Mesendoderm (in vitro differentiated cells): ENCODE data around the gene RNLS.

ENCODE experiments used
- DNase-seq: peaks from one replicate; pipeline ENCODE4 v3.0.0; 2013
- H2AK5ac ChIP-seq: 2 replicates; pipeline ENCODE4 v1.6.1; 2013; ENCODE audit warnings: low read length, inconsistent platforms
- H2BK120ac ChIP-seq: 2 replicates; pipeline ENCODE4 v1.6.1; 2013; ENCODE audit warnings: low read depth, mild to moderate bottlenecking, low read length, moderate library complexity, mixed read lengths
- H2BK15ac ChIP-seq: replicated peaks from 2 replicates; pipeline ENCODE4 v1.6.1; 2013; ENCODE audit warnings: low read depth, mild to moderate bottlenecking, moderate library complexity
- H2BK5ac ChIP-seq: 2 replicates; pipeline ENCODE4 v1.6.1; 2013; ENCODE audit warnings: low read length, inconsistent platforms
- H3K18ac ChIP-seq: 2 replicates; pipeline ENCODE4 v1.6.1; 2013; ENCODE audit warnings: mild to moderate bottlenecking, low read length, mixed read lengths
- H3K23ac ChIP-seq: one replicate; pipeline ENCODE4 v1.6.1; 2013; ENCODE audit warnings: low read length
- H3K27ac ChIP-seq: 2 replicates; pipeline ENCODE4 v1.5.1; 2013; ENCODE audit warnings: low read depth, mild to moderate bottlenecking, inconsistent platforms, low read length, moderate library complexity
- H3K27me3 ChIP-seq: 2 replicates; pipeline ENCODE4 v1.6.1; 2013; ENCODE audit warnings: low read length, control low read depth, mild to moderate bottlenecking, inconsistent platforms; ENCODE audit not compliant: insufficient read depth, poor library complexity
- H3K36me3 ChIP-seq: 2 replicates; pipeline ENCODE4 v1.6.1; 2013; ENCODE audit warnings: low read length, inconsistent platforms; ENCODE audit not compliant: control insufficient read depth, insufficient read depth
- H3K4ac ChIP-seq: one replicate; pipeline ENCODE4 v1.6.1; 2013; ENCODE audit warnings: low read depth, mild to moderate bottlenecking, low read length, moderate library complexity
- H3K4me1 ChIP-seq: 2 replicates; pipeline ENCODE4 v1.6.1; 2013; ENCODE audit warnings: low read depth, low read length, inconsistent platforms; ENCODE audit not compliant: control insufficient read depth
- H3K4me2 ChIP-seq: 2 replicates; pipeline ENCODE4 v1.6.1; 2013; ENCODE audit warnings: low read length
- H3K4me3 ChIP-seq: 2 replicates; pipeline ENCODE4 v1.5.1; 2013; ENCODE audit warnings: mild to moderate bottlenecking, low read length
- H3K56ac ChIP-seq: one replicate; pipeline ENCODE4 v1.6.1; 2013; ENCODE audit warnings: low read length
- H3K79me1 ChIP-seq: 2 replicates; pipeline ENCODE4 v1.6.1; 2013; ENCODE audit warnings: low read length, inconsistent platforms
- H3K79me2 ChIP-seq: 2 replicates; pipeline ENCODE4 v1.6.1; 2013; ENCODE audit warnings: mild to moderate bottlenecking, low read length; ENCODE audit not compliant: control insufficient read depth, insufficient read depth
- H3K9ac ChIP-seq: 2 replicates; pipeline ENCODE4 v1.6.1; 2013; ENCODE audit warnings: low read length, inconsistent platforms
- H4K5ac ChIP-seq: one replicate; pipeline ENCODE4 v1.6.1; 2013; ENCODE audit warnings: low read length
- H4K8ac ChIP-seq: one replicate; pipeline ENCODE4 v1.6.1; 2013; ENCODE audit warnings: low read depth, mild to moderate bottlenecking, control low read depth, low read length, moderate library complexity
- WGBS: extraction: QIAGEN DNeasy Blood & Tissue Kit; methylation state at CpG from one replicate; pipeline ENCODE4 v1.1.7; 2013; ENCODE audit warnings: low lambda C conversion rate, missing lambda C conversion rate; ENCODE audit not compliant: insufficient coverage; ENCODE audit errors: extremely low coverage; 5-methylcytosine and 5-hydroxymethylcytosine counted together

The RNLS gene

DNA sequence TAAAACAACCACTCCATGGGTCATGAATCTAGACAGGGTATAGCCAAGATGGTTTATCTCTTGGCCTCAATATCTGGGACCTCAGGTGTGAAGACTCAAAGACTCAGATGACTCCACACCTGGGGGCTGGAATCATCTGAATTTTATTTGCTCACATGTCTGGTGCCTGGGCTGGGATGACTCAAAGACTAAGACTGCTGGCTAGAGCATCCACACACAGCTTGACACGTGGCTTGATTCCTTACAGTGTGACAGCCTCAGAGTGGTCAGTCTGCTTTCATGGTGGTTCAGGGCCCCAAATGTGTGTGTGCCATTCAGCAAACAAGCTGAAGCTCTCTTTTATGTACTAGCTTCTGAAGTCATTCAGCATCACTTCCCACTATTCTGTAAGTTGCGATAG lies 333.7 kb downstream of the RNLS start:
- H3K36me3 ChIP-seq: no peaks in the 10 kb centered on the region
- no peaks in the 10 kb centered on the region for H3K79me2 ChIP-seq
- no peak overlapping the region for H3K18ac ChIP-seq
- H3K23ac ChIP-seq: no peak overlapping the region
- no peaks in the 10 kb centered on the region for H3K4me1 ChIP-seq
- no peak overlapping the region for H2BK120ac ChIP-seq
- H2BK15ac ChIP-seq: no peak overlapping the region
- DNase-seq: no peak
- no peak overlapping the region for H3K4me2 ChIP-seq
- no peak overlapping the region for H3K4me3 ChIP-seq
- no CpG with 5 or more reads among the region's 2 CpGs for WGBS
- H3K27me3 ChIP-seq: no peaks in the 10 kb centered on the region
- no peak overlapping the region for H2AK5ac ChIP-seq
- H3K56ac ChIP-seq: no peak overlapping the region
- no peak overlapping the region for H4K5ac ChIP-seq
- no peak overlapping the region for H3K27ac ChIP-seq
- no peak overlapping the region for H2BK5ac ChIP-seq
- H3K4ac ChIP-seq: no peak overlapping the region
- H4K8ac ChIP-seq: no peak overlapping the region
- no peaks in the 10 kb centered on the region for H3K79me1 ChIP-seq
- H3K9ac ChIP-seq: no peak overlapping the region

GRCh38 chr10:88246675-88247074 lies 336.4 kb downstream of the RNLS start:
- no peak overlapping the region for H2BK15ac ChIP-seq
- no peak overlapping the region for H4K8ac ChIP-seq
- DNase-seq: no peak
- H3K56ac ChIP-seq: no peak overlapping the region
- H3K27me3 ChIP-seq: no peaks in the 10 kb centered on the region
- no peak overlapping the region for H2BK5ac ChIP-seq
- no peak overlapping the region for H4K5ac ChIP-seq
- no peak overlapping the region for H2BK120ac ChIP-seq
- H3K79me2 ChIP-seq: no peaks in the 10 kb centered on the region
- H3K4ac ChIP-seq: no peak overlapping the region
- no peak overlapping the region for H3K23ac ChIP-seq
- WGBS: no CpG with 5 or more reads among the region's 4 CpGs
- no peak overlapping the region for H3K27ac ChIP-seq
- H3K4me3 ChIP-seq: no peak overlapping the region
- no peaks in the 10 kb centered on the region for H3K4me1 ChIP-seq
- no peak overlapping the region for H3K4me2 ChIP-seq
- H3K79me1 ChIP-seq: no peaks in the 10 kb centered on the region
- H3K36me3 ChIP-seq: no peaks in the 10 kb centered on the region
- H2AK5ac ChIP-seq: no peak overlapping the region
- no peak overlapping the region for H3K9ac ChIP-seq
- no peak overlapping the region for H3K18ac ChIP-seq

- H3K23ac ChIP-seq: no peak overlapping the region
- H2BK120ac ChIP-seq: no peak overlapping the region
- no peak overlapping the region for H3K4ac ChIP-seq
- H3K18ac ChIP-seq: no peak overlapping the region
- no peaks in the 10 kb centered on the region for H3K79me2 ChIP-seq
- no peak overlapping the region for H3K4me2 ChIP-seq
- H2BK5ac ChIP-seq: no peak overlapping the region
- H2BK15ac ChIP-seq: no peak overlapping the region
- no peak overlapping the region for H4K8ac ChIP-seq
- no peak overlapping the region for H4K5ac ChIP-seq
- no peak overlapping the region for H3K9ac ChIP-seq
- DNase-seq: no peak
- no peaks in the 10 kb centered on the region for H3K36me3 ChIP-seq
- no peak overlapping the region for H2AK5ac ChIP-seq
- no peaks in the 10 kb centered on the region for H3K79me1 ChIP-seq
- H3K27me3 ChIP-seq: no peaks in the 10 kb centered on the region
- H3K27ac ChIP-seq: no peak overlapping the region
- no peak overlapping the region for H3K4me3 ChIP-seq
- no CpG with 5 or more reads among the region's 4 CpGs for WGBS
- H3K56ac ChIP-seq: no peak overlapping the region
- H3K4me1 ChIP-seq: no peaks in the 10 kb centered on the region
Observed at GRCh38 chr10:88245974-88246511, 337.1 kb downstream of the RNLS start.

DNA sequence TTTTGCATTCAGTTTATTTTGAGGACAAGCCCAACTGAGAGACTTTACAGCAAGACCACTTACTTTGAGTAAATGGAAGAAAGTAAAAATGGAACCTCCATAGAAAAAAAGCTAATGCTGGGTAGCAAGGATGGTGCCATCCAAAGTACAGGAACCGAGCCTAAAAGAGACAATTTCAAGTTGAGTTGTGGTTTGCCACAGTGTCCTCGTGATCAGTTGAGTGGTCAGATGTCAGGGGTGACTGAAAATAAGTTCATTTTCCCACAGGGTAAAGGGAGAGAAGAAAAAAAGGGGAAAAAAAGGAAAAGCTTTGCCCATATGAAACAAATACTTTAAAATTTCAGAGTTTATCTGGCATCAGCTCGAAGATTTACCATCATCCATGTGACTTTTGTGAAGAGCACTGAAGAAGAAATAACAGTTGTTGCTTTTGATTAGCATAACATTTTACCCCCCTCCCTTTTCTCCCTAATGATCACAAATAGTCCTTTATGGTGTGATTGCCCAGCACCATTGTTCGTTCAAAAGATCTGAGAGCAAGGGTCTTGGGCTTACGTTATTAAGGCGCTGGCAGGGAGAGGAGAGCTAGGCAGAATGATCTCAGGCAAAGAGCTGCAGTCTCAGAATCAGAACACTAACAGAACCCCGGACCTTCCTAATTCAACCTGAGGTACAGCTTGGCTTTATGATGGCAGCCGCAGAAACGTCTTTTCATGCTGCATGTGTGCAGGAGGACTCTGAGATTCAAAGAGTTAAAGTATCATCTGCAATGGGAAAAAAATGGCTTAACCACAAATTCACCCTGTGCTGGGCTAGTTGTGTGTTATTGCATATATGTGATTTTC lies 338.1 kb downstream of the RNLS start:
- Histone ChIP-seq H2BK15ac (no peak overlapping the region), H3K27me3 (no peaks in the 10 kb centered on the region), H3K56ac (no peak overlapping the region), H2BK120ac (no peak overlapping the region), H2BK5ac (no peak overlapping the region), H3K23ac (no peak overlapping the region), H3K79me1 (no peaks in the 10 kb centered on the region), H3K18ac (no peak overlapping the region), H3K4me2 (no peak overlapping the region), H3K4ac (no peak overlapping the region), H3K9ac (no peak overlapping the region), H3K79me2 (no peaks in the 10 kb centered on the region), H3K27ac (no peak overlapping the region), H3K36me3 (no peaks in the 10 kb centered on the region), H4K8ac (no peak overlapping the region), H4K5ac (no peak overlapping the region), H2AK5ac (no peak overlapping the region), H3K4me1 (no peaks in the 10 kb centered on the region), H3K4me3 (no peak overlapping the region)
- WGBS: no CpG with 5 or more reads among the region's 9 CpGs
- DNase-seq: no peak

GRCh38 chr10:88243836-88244730 lies 339.0 kb downstream of the RNLS start:
- H2BK5ac ChIP-seq: no peak overlapping the region
- H3K4me2 ChIP-seq: no peak overlapping the region
- H3K27me3 ChIP-seq: no peaks in the 10 kb centered on the region
- WGBS: no CpG with 5 or more reads among the region's 12 CpGs
- H3K56ac ChIP-seq: no peak overlapping the region
- H3K23ac ChIP-seq: no peak overlapping the region
- H3K79me1 ChIP-seq: no peaks in the 10 kb centered on the region
- H3K4ac ChIP-seq: no peak overlapping the region
- H3K27ac ChIP-seq: no peak overlapping the region
- DNase-seq: peak; percentile 57
- no peak overlapping the region for H2BK120ac ChIP-seq
- H3K9ac ChIP-seq: no peak overlapping the region
- no peak overlapping the region for H4K8ac ChIP-seq
- H3K18ac ChIP-seq: no peak overlapping the region
- no peak overlapping the region for H3K4me3 ChIP-seq
- H3K4me1 ChIP-seq: no peaks in the 10 kb centered on the region
- no peaks in the 10 kb centered on the region for H3K36me3 ChIP-seq
- H2AK5ac ChIP-seq: no peak overlapping the region
- no peaks in the 10 kb centered on the region for H3K79me2 ChIP-seq
- no peak overlapping the region for H2BK15ac ChIP-seq
- no peak overlapping the region for H4K5ac ChIP-seq
